NCI-H2227 treated with DMSO at 0.1 percent for 48 hours (cell line): ENCODE results near the gene POU5F2.

Experiments
- DNase-seq: peaks from one replicate; lab custom pipeline; 2025; lab: John Stamatoyannopoulos, UW

Gene POU5F2

GRCh38 chr5:93741136-93741811 lies at the start of gene POU5F2:
Gene POU5F2 (minus strand): TSS chr5:93741600. CDS start chr5:93741563, 37 bp downstream.
- no peak for DNase-seq

- DNase-seq = no peak
These were observed 49.0 kb upstream of the POU5F2 start for GRCh38 chr5:93790401-93790800.

GRCh38 chr5:93789173-93790067 lies 48.0 kb upstream of the POU5F2 start:
- no peak for DNase-seq

- DNase-seq = no peak
These were observed 46.2 kb upstream of the POU5F2 start for GRCh38 chr5:93787598-93787997.

DNA sequence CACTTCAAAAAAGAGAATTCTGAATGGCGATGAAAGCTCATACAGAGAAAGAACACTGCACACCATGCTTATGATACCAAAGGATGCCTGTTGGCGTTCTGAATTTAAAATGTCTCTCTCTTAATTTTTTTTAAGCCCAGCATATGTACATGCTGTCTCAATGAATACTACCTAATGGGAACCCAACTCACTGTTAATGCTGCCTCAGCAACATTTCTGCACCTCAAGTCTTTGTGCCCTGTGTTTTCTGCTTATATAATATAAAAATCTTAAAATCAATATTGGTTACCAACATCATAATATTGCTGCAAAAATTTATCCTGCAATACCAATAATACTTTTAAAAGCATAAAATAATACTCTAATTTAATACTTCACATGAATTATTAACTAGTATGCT lies 44.1 kb upstream of the POU5F2 start:
- no peak for DNase-seq

GRCh38 chr5:93782978-93783377 lies 41.6 kb upstream of the POU5F2 start:
- no peak for DNase-seq

DNA sequence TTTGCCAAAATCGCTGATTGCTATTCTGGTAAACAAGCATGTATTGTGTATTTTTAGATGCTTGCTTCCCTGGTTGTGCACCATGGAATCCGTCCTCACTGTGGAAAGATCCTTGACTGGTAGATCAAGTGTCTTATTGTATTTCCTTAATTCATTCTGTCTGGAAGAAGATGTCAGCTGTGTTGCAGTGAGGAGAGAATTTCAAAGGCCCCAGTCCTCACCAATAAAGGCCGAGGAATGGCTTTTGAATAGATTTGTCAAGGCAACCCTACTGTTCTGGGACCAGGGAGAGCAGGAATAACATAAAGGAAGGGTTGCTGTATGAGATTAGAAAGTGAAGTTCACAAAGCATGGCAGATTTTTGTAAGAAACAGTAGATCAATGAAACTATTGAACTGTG lies 36.2 kb upstream of the POU5F2 start:
- no peak for DNase-seq

DNA sequence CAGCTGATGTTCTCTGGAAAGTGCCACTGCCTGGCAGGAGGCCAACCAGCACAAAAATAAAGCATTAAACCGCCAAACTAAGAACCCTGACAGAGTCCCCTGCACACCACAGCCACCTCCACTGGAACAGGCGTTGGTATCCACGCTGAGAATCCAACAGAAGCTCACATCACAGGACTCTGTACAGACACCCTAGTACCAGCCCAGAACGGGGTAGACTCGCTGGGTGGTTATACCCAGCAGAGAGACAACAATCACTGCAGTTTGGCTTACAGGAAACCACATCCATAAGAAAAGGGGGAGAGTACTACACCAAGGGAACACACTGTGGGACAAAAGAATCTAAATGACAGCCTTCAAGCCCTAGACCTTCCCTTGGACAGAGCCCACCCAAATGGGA lies 15.0 kb upstream of the POU5F2 start:
- DNase-seq = no peak

- no peak for DNase-seq
These were observed 14.3 kb upstream of the POU5F2 start for GRCh38 chr5:93755716-93756115.

DNA sequence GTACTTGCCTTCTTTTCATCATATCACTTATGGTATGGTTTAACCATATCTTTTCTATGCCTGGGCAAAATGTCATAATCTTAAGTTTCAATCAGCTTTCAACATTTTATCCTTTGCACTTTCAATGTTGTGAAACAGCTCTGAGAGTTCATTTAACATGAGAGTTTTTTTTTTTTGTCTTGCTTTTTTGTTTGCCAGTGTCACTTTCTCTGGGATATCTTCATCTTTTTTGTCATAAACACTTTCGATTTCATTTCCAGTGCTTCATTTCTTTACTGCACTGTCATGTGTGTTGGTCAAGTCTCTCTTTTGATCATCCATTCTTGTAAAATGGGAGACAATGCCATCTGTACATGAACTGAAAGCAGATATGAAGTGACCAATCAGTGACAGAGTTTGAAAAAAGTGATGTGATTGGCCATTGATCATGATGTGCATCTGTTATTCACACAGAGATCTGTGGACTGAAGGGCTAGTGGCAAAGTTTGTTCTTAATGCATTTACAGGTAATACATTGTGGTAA lies 7.5 kb upstream of the POU5F2 start:
- no peak for DNase-seq

- DNase-seq = no peak
These were observed 5.1 kb upstream of the POU5F2 start for GRCh38 chr5:93746406-93747056.

GRCh38 chr5:93736284-93736683 lies 5.1 kb downstream of the POU5F2 start:
- DNase-seq = no peak

DNA sequence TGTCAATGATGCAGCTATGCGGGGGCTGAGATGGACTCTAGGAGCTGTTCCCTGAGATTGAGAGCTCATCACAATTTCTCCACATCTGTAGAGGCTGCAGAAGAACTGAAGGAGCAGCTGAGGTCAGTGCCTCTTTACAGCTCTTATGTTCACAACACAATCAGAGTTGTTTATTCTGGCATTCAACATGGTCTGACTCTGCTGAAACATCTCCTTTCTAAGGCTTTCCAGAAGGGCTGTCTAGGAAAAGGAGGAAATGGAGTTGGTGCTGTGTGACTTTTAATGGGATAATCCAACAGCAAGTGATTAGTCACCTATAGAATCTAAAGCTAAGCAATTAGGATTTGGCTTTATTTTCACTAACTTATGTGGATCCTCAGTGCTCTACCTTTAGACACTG lies 6.0 kb downstream of the POU5F2 start:
- DNase-seq = no peak

GRCh38 chr5:93731987-93732386 lies 9.4 kb downstream of the POU5F2 start:
- no peak for DNase-seq

DNA sequence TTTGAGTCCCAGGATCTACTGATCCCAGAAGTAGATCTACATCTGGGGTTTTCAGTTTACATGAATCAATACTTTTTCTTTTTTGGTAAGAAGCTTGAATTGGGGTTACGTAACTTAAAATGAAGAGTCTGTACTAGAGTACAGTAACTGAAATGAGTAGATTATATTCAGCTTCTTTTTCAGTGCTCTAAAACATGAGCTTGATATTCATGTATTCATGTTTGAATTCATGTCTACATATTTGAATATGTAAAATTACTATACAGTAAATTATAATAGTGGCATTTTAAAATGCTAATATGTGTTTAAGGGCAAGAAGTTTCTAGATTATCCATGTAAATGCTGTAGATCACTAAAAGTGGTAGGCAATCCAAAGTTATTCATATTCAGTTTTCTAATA lies 14.8 kb downstream of the POU5F2 start:
- DNase-seq = no peak

GRCh38 chr5:93724791-93725190 lies 16.6 kb downstream of the POU5F2 start:
- no peak for DNase-seq

- DNase-seq = no peak
These were observed 17.7 kb downstream of the POU5F2 start for GRCh38 chr5:93723681-93724080.

GRCh38 chr5:93723005-93723404 lies 18.4 kb downstream of the POU5F2 start:
- DNase-seq = no peak

DNA sequence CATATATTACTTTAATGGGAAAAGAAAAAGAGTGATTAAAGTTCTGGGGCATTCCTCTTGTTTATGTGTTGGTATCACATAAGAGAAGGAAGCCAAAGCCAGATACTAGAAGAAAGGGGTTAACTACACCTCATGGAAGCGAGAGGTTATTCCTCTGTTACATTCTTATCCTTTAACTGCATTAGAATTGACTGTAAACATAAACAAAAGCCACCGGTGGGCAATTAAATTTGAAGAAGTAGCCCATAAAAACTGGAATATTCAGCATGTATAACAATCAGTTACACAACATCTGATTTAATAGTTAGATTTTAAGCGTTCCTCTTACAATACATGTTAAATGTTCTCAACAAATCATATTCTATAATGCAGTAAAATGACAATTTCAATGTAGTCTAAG lies 18.8 kb downstream of the POU5F2 start:
- no peak for DNase-seq

GRCh38 chr5:93721511-93721910 lies 19.9 kb downstream of the POU5F2 start:
- DNase-seq = no peak

DNA sequence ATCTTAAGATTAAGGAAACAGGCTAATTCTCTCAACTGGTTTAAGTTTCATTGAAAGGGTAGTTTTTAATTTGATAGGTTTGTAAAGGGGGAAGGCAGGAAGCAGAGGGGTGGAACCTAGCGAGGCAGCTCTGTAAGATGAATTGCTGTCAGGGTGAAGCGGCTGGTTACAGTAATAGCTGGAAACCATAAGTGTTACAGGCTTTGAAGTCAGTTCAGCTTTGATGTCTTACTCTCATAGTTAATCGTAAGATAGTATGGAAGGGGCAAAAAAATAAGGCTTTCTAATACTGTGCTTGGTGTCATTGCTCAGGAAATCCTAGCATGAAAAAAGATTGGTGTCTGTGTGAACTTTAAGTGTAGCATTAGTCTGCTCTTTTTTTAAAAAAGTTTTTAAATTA lies 20.3 kb downstream of the POU5F2 start:
- DNase-seq = no peak

DNA sequence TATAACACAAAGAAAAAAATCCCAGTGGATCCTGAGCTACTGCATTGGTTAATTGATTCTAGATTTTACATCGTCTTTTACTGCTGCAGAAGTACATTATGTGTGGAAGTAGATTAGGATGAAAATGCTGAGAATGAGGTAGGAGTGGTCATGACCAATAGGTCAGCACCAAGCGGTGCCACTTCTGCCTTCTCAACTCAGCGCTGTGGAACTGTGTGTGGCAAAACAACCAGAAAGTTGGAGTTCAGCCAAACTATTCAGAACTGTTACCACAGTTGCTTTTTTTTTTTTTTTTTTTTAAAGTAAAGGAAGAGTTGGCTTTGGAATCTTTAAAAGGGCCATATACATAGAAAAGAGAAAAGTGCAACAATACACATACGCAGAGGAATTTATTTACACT lies 24.2 kb downstream of the POU5F2 start:
- peak; percentile 34 for DNase-seq

- no peak for DNase-seq
These were observed 24.9 kb downstream of the POU5F2 start for GRCh38 chr5:93716453-93716852.
